Mesothelial cell of epicardium (in vitro differentiated cells): ENCODE results near the gene SAMD4B. TPM values are rescaled to one million over a fixed set of nuclear protein-coding genes. Genes with fewer than 3 reads are reported as not detected.

Experiments used
- DNase-seq, 2 experiments: peaks; one replicate each; pipeline ENCODE4 v3.0.0; 2021; ENCODE audit warnings: low spot score in 2 of 2; ENCODE audit not compliant: unreplicated experiment in 2 of 2
- H3K27ac Mint-ChIP-seq: 2 replicates; pipeline ENCODE4 v1.8.0; 2021; ENCODE audit warnings: mixed read lengths
- H3K27me3 Mint-ChIP-seq: 2 replicates; pipeline ENCODE4 v1.8.0; 2021; ENCODE audit warnings: low read depth, mixed read lengths
- H3K36me3 Mint-ChIP-seq: 2 replicates; pipeline ENCODE4 v1.8.0; 2021; ENCODE audit warnings: mixed read lengths
- H3K4me1 Mint-ChIP-seq: 2 replicates; pipeline ENCODE4 v1.8.0; 2021; ENCODE audit warnings: mixed read lengths
- H3K4me3 Mint-ChIP-seq: 2 replicates; pipeline ENCODE4 v1.8.0; 2021; ENCODE audit warnings: mild to moderate bottlenecking, moderate library complexity, mixed read lengths
- H3K9me3 Mint-ChIP-seq: 2 replicates; pipeline ENCODE4 v1.8.0; 2021; ENCODE audit warnings: mixed read lengths
- total RNA-seq: library from RNA; stranded (reverse); gene quantifications from 3 replicates; pipeline ENCODE4 v1.2.1, GENCODE V29; 2021
- TF ChIP-seq, protein P1 (sequence below): fragments of 200-600 bp; sonication (generic); IDR thresholded peaks from one replicate; pipeline ENCODE4 v1.5.0; 2021; ENCODE audit warnings: antibody characterized with exemption; ENCODE audit not compliant: unreplicated experiment

SAMD4B gene
- total RNA-seq, 1 donor from 2014 or later = 128 TPM

DNA sequence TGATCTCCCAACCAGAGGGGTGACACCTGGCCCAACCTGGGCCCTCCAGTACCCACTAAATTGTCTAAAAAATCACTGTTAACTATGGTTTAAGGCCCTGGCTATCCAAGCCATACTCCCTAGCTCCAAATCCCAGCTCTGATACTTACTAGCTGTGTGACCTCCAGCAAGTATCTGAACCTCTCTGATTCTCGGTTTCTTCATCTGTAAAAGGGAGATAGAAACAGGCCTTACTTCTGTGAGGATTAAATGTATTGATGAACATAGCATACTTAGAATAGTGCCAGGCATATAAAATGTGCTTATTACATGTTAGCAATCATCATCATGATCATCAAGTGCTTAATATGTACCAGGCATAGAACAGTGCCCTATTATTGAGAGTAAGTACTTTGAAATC is 26.3 kb upstream of the SAMD4B start:
- no peak overlapping the region for H3K4me3 Mint-ChIP-seq
- H3K27ac Mint-ChIP-seq = no peak overlapping the region
- TF ChIP-seq, protein P1, sequence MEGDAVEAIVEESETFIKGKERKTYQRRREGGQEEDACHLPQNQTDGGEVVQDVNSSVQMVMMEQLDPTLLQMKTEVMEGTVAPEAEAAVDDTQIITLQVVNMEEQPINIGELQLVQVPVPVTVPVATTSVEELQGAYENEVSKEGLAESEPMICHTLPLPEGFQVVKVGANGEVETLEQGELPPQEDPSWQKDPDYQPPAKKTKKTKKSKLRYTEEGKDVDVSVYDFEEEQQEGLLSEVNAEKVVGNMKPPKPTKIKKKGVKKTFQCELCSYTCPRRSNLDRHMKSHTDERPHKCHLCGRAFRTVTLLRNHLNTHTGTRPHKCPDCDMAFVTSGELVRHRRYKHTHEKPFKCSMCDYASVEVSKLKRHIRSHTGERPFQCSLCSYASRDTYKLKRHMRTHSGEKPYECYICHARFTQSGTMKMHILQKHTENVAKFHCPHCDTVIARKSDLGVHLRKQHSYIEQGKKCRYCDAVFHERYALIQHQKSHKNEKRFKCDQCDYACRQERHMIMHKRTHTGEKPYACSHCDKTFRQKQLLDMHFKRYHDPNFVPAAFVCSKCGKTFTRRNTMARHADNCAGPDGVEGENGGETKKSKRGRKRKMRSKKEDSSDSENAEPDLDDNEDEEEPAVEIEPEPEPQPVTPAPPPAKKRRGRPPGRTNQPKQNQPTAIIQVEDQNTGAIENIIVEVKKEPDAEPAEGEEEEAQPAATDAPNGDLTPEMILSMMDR = no peak
- H3K4me1 Mint-ChIP-seq = peaks cover 15% of the 10 kb centered on the region
- no peaks in the 10 kb centered on the region for H3K9me3 Mint-ChIP-seq
- H3K36me3 Mint-ChIP-seq = peaks cover 35% of the 10 kb centered on the region
- peaks cover 4% of the 10 kb centered on the region for H3K27me3 Mint-ChIP-seq
- DNase-seq = no peak

DNA sequence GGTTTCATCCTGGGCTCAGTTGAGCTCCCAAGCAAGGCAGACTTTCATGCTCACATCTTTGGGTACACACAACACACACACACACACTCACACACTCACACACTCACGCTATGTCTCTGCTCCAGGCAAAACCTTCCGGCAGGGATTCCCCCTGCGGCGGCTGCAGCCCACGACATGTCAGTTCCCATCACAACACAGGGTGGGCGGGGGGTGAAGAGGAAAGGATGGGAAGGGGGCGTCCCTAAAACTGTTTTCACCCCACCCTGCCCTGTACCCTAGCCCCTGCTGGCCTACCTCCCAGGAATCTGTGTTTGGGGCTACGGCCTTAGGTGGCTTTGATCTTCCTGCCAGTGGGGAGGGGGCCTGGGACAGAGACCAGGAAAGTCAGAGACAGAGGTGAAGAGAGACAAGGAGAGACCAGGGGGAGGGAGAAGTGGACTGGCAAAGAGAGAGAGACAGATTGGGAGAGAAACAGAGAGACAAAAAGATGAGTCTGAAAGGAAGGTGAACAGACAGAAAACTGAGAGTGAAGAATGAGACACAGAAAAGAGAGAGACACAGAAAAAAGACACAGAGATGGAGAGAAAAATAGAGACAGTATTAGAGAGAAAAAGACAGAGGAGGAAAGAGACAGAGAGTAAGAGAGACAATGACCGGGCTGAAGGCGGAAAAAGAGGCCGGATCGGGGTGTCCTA is 25.4 kb upstream of the SAMD4B start:
- Mint-ChIP-seq H3K9me3 (no peaks in the 10 kb centered on the region), H3K4me3 (no peak overlapping the region), H3K27me3 (peaks cover 4% of the 10 kb centered on the region), H3K4me1 (peaks cover 13% of the 10 kb centered on the region), H3K36me3 (peaks cover 29% of the 10 kb centered on the region), H3K27ac (no peak overlapping the region)
- DNase-seq = no peak
- TF ChIP-seq, protein P1 = no peak

DNA sequence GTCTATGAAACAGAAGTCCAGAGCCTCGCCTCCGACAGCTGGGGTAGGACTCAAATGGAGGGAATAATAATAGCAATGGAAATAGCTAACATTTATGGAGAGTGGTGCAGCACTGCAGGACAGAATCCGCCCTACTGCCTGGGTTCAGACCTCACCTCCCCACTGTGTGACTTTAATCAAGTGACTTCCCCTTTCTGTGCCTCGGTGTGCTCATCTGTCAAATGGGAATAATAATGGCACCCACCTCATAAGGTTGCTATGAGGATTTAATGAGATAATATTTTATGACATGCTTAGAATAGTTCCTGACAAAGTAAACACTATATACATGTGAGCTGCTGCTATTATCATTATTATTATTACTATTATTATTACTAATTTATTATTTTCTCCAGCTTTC is 24.7 kb upstream of the SAMD4B start:
- H3K27ac Mint-ChIP-seq = no peak overlapping the region

DNA sequence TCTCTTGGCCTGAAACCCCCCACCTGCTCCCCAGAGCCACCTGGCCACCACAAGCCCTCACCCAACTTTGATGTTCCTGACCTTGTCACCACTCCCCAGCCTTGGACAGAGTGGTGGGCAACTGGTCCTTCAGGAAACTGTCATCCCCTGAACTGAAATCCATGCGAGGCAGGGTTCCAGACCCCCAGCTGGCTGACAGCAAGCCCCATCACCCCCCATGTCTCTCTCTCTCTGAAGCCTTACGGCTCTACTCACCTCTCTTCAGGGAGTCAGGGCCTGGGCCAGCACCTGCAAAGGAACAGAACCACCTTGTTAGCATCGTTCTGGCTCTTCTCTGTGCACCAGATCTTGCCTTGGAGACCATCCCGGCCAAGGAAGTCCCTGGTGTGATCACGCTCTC is 24.1 kb upstream of the SAMD4B start:
- no peak overlapping the region for H3K27ac Mint-ChIP-seq
- H3K36me3 Mint-ChIP-seq = peaks cover 22% of the 10 kb centered on the region
- peaks cover 13% of the 10 kb centered on the region for H3K4me1 Mint-ChIP-seq
- peaks cover 4% of the 10 kb centered on the region for H3K27me3 Mint-ChIP-seq
- DNase-seq = no peak
- TF ChIP-seq, protein P1 = no peak
- no peaks in the 10 kb centered on the region for H3K9me3 Mint-ChIP-seq
- no peak overlapping the region for H3K4me3 Mint-ChIP-seq

More for the DNA sequence above, 24.7 kb upstream of the SAMD4B start:
- Mint-ChIP-seq H3K27me3 (peaks cover 4% of the 10 kb centered on the region), H3K9me3 (no peaks in the 10 kb centered on the region), H3K4me3 (no peak overlapping the region), H3K4me1 (peaks cover 13% of the 10 kb centered on the region), H3K36me3 (peaks cover 24% of the 10 kb centered on the region)
- no peak for DNase-seq
- TF ChIP-seq, protein P1 = no peak

DNA sequence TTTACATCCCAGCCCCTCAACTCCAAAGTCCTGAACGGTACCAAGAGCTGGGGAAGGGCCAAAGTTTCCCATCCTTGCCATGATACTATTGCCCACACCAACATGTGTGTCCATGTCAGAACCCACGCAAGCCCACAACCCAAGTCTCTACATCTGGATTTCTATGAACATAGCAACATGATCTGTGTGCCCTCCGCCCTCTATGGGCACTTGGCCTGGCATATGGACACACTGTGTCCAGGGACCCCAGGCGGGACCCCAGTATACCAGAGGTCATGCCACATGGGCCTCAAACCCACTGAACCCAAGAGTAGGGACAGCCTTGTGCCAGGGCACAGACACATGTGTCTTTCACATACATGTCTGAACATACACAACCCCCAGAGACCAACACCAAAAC is 23.5 kb upstream of the SAMD4B start:
- peaks cover 4% of the 10 kb centered on the region for H3K27me3 Mint-ChIP-seq

More for the DNA sequence above, 23.5 kb upstream of the SAMD4B start:
- Mint-ChIP-seq H3K4me3 (peak overlapping the region; percentile 82), H3K4me1 (peaks cover 13% of the 10 kb centered on the region), H3K27ac (no peak overlapping the region), H3K9me3 (no peaks in the 10 kb centered on the region), H3K36me3 (peaks cover 18% of the 10 kb centered on the region)
- DNase-seq = no peak
- TF ChIP-seq, protein P1 = no peak
